Astrocyte of the cerebellum (primary cell): ENCODE results near the gene GAP43.
"Not testable (repeated sequence)": the region's sequence is repeated elsewhere in the genome, so short reads cannot be mapped to it uniquely, and the experiment has no call there.

ENCODE experiments used
- DNase-seq: peaks from one replicate; pipeline ENCODE4 v3.0.0-alpha.2; 2011; ENCODE audit warnings: low read depth
- H3K4me3 ChIP-seq: 2 replicates; pipeline ENCODE4 v1.5.1; 2011; ENCODE audit warnings: mild to moderate bottlenecking, low read depth, low read length, moderate library complexity
- CTCF ChIP-seq: IDR thresholded peaks from 2 replicates; pipeline ENCODE4 v1.5.1; 2012; ENCODE audit warnings: low read length, low read depth, moderate library complexity, mild to moderate bottlenecking; ENCODE audit errors: missing control alignments
- in situ Hi-C: cut with HindIII; loops from 2 replicates; pipeline ENCODE4 v1.10.0; 2017; ENCODE audit warnings: low sequenced_read_pairs

Gene GAP43

GRCh38 chr3:115725800-115726199 lies 102.5 kb downstream of the GAP43 start:
- in situ Hi-C loops: no loop called here
- no peak for TF ChIP-seq CTCF
- no peak for DNase-seq
- no peak overlapping the region for H3K4me3 ChIP-seq

- in situ Hi-C loops: no loop called here
- no peak for TF ChIP-seq CTCF
- DNase-seq: no peak
- no peak overlapping the region for H3K4me3 ChIP-seq
Measured at GRCh38 chr3:115727135-115727534, 103.8 kb downstream of the GAP43 start.

GRCh38 chr3:115728013-115728412 lies 104.7 kb downstream of the GAP43 start:
- TF ChIP-seq CTCF: no peak
- in situ Hi-C loops: no loop called here
- H3K4me3 ChIP-seq: no peak overlapping the region
- DNase-seq: no peak

- in situ Hi-C loops, H3K4me3 ChIP-seq, DNase-seq: not testable (repeated sequence)
Measured at GRCh38 chr3:115736341-115736740, 113.0 kb downstream of the GAP43 start.

- in situ Hi-C loops: no loop called here
- TF ChIP-seq CTCF: no peak
Measured at GRCh38 chr3:115741650-115742049, 118.3 kb downstream of the GAP43 start.

GRCh38 chr3:115744516-115744915 lies 121.2 kb downstream of the GAP43 start:
- DNase-seq, in situ Hi-C loops, H3K4me3 ChIP-seq: not testable (repeated sequence)

More at GRCh38 chr3:115741650-115742049, 118.3 kb downstream of the GAP43 start:
- no peak for DNase-seq
- no peak overlapping the region for H3K4me3 ChIP-seq

GRCh38 chr3:115752978-115753377 lies 129.7 kb downstream of the GAP43 start:
- H3K4me3 ChIP-seq, DNase-seq, in situ Hi-C loops: not testable (repeated sequence)

- DNase-seq: no peak
- no peak for TF ChIP-seq CTCF
- in situ Hi-C loops: no loop called here
- no peak overlapping the region for H3K4me3 ChIP-seq
Measured at GRCh38 chr3:115758076-115758763, 134.9 kb downstream of the GAP43 start.
